Stimulated activated CD4-positive, alpha-beta T cell treated with anti-CD3 and anti-CD28 coated beads, Interleukin-4, amount 100 ng/mL, for 48 hours (primary cell): ENCODE data around the gene GPC3.

Experiments
- DNase-seq, 2 donors: peaks; one replicate each; pipeline ENCODE4 v3.0.0-alpha.2; 2020; ENCODE audit warnings: low read depth in 2 of 2

Gene GPC3

DNA sequence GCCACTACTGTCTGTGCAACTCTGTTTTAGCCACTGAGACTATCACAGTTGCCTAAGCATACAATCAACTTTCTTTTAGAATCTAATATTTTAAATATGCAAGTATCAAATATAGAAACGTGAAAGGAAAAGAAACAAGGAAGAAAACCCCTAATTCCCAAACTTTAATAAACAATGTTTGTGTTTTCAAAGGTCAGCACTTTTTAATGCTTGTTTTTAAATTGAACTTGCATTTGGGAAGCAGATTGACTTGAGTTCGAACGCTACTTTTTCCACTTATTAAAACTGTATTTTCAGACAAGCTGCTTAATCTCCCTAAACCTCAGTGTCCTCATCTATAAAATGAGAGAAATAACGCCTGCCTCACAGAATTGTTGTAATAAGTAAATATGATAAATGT lies 384.3 kb downstream of the GPC3 start:
- no peak for DNase-seq

DNA sequence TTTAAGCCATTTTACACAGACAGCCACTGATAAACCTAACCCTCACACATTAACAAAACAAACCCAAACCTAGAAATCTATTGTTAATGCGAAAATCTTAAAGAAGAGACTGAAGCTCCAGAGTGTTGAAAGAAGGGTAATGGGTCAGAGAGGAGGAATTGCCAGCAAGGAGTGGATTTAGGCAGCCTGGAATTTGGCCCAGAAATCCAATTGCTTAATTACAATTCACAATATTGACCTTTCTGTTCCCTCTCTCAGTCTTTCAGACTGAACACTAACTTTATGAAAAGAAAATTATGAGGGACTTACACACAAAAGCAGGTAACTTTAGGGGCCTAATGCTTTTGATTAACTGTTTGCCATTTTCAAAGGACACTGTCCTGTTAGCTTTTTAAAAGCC lies 384.9 kb downstream of the GPC3 start:
- DNase-seq: no peak

- no peak for DNase-seq
Measured at GRCh38 chrX:133598601-133599335, 386.6 kb downstream of the GPC3 start.

DNA sequence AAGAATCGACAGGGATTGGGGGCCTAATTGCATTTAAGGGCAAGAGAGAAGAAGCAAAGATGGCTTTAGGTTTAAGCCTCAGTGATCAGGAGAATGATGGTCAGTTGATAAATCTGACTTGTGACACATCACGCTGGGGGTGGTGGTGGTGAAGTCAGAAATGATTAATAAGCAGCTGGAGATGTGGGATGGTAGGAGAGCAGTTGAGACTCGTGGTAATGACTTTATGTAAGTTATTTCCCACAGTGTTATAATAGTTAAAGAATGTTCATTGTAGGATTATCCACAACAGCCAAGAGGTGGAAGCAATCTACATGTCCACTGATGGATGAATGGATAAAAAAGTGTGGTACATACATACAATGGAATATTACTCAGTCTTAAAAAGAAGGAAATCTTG lies 391.2 kb downstream of the GPC3 start:
- DNase-seq: no peak

GRCh38 chrX:133593531-133593930 lies 391.9 kb downstream of the GPC3 start:
- DNase-seq: no peak

DNA sequence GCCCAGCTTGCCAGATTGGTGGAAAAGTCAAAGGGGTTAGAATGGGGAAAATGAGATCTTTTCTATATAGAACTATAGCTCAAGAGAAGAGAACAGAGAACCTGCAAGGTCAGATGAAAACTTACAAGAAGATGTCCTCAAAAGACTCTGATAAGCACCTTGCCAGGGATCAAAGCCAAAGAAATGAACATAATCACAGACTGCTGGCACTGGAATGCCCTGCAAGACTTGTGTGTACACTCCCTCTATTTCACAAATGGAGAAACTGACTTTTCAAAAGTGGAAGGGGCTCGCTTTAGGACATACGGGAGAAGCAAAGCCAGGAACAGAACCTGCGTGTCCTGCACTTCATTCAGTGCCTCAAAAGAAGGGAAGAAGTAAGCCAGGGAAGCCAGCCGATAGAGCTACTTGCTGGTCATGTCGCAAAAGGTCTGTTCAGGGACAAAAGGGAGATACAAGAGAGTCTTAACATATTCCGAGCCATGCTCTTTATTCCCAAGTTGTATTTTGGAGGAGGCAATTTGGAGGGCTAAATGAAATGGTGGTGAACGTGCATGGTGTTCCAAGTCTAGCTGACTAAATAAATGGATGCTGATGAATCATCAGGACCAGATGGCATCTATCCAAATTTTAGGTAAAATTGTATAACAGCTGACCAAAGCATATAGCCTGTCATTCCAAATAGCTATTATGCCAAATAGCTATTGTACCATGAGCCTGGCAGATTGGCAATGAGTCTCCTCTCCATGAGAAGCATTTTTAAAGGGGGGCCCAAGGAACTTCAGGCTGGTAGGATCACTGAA lies 394.5 kb downstream of the GPC3 start:
- no peak for DNase-seq

GRCh38 chrX:133588827-133589226 lies 396.6 kb downstream of the GPC3 start:
- no peak for DNase-seq

DNA sequence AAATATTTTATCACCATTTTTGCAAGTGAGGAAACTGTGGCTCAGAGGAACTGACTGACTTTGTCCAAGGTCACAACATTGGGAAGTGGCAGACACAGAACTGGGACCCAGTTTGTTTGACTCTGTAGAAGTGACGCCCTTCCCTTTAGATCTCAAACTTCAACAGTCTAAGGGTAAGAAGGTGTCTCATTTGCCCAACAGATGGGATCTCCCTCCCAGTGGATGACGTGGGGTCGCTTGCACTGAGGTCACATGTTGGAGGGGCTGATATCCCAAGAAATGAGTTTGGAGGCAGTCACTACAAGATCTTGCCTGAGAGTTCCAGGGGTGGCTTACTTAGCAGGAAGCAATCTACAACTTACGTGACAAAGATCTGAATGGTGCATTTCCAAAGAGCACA lies 397.6 kb downstream of the GPC3 start:
- DNase-seq: no peak

- DNase-seq: no peak
Measured at GRCh38 chrX:133587071-133587470, 398.3 kb downstream of the GPC3 start.

DNA sequence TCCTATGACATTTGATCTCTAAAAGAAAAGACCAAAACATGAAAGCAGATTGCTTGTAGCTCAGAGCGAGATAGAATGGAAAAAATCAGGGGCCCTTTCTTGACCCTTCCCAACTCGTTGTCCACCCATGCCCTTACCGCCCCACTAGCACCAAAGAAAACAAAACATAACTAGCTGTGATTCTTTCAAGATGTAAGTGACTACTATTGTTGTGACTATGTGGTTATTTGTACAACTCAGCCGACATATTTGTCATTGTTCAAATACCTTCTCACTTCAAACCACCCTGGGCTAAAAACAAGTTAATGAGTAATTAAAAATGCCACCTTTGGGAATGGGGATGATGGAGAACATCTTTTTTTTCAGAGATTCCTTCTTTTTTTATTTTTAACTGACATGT lies 399.0 kb downstream of the GPC3 start:
- DNase-seq: no peak

DNA sequence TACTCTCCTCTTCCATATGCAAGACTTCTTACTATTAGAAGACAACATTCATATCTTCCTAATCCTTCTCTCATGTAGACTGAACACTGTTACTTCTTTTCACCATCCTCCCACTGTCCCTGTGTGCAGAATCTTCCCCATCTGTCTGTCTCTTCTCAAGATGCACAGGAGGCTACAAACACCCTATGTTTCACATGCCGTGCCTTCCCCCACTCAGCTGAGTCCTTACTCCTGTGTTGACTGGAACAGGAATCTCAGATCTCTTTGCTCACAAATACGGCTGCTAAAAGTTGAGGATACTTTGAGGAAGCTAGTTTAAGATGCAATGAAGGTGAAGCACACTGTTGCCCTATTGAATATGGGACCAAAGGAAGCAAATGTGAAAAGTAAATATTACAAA lies 401.6 kb downstream of the GPC3 start:
- no peak for DNase-seq

GRCh38 chrX:133580625-133581024 lies 404.8 kb downstream of the GPC3 start:
- no peak for DNase-seq

DNA sequence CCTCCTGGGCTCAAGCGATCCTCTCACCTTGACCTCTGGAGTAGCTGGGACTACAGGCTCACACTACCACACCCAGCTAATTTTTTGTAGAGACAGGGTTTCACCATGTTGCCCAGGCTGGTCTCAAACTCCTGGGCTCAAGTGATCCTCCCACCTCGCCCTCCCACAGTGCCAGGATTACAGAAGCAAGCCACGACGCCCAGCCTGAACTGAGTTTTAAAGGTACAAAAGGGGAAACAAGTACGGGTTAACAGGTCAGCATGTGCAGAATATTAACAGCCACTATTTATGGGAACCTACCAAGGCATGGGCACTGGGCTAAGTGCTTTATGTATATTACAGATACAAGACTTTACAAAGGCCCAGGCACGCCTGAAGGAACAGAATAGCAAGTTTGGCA lies 405.8 kb downstream of the GPC3 start:
- DNase-seq: no peak

DNA sequence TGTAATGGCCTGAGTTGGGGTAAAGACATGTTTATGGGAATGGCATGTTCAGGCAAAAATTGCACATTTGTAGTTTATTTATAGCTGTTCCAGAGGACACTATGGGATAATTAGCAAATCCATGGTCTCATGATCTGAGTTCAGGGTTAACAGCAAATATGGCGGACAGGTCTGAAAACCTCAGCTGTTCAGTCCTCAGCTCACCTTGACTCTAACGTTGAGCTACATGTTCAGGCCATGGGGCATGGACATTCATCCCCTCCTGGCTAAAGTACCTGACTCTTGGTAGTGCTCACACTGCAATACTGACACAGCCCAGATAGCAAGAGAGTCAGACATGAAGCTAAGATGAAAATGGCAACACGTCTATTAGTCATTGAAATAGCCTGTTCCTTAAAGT lies 408.5 kb downstream of the GPC3 start:
- no peak for DNase-seq

- DNase-seq: no peak
Measured at GRCh38 chrX:133575501-133576136, 409.8 kb downstream of the GPC3 start.

DNA sequence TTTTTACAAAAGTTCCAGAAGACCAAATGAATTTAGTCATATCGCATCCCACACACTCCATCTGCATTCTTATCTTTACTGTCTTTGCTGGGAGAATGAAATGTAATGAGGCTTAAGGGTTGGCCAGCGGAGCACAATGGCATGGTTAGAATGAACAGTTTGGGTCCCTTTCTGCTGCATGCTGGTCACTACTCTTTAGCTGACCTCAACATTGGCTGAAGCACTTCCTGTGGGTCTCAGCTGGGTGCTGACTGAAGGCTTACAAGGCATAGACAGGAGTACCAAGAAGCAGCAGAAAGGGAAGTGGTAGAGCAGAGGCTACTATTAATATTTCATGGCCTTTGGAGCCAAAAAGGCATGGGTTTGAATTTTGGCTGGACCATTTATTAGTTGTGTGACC lies 410.7 kb downstream of the GPC3 start:
- no peak for DNase-seq

DNA sequence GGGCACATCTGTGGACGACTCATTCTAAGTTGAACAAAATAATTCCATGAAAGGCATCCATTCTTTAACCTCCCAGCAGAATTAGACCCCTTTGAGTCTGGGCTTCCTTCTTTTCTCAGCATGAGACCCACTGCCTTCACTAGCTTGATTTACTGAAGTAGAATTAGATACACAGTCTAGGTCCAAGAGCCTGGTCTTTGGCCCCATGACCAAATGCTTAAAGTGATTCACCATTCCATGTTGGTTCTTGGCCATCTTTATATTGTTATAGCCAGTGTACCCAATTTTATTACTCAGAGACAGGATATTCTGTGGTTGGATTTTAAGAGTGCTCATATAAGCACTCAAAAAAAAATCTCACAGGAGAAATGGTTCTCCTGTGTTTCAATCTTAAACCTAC lies 414.8 kb downstream of the GPC3 start:
- DNase-seq: no peak

DNA sequence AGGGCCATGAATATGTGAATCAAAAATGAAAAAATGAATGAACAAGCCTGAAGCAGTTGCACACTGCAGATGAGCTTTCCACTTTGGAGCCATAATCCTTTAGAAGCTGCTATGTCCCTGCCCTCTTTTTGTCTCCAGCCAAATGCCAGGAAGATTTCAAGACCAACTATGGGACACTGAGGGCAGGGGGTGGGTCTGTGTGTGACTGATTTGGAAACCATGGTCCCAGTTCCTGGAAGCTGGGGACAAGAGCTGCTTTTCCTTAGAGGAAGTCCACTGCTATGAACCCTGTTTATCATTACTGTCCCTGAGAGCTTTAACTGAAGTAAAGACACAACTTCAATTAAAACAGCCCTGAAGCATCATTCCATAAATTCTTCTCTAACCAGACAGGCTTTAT lies 416.2 kb downstream of the GPC3 start:
- no peak for DNase-seq

- DNase-seq: no peak
Measured at GRCh38 chrX:133568109-133568508, 417.3 kb downstream of the GPC3 start.

- DNase-seq: no peak
Measured at GRCh38 chrX:133566876-133567275, 418.5 kb downstream of the GPC3 start.

GRCh38 chrX:133563705-133564104 lies 421.7 kb downstream of the GPC3 start:
- no peak for DNase-seq

GRCh38 chrX:133561251-133561650 lies 424.1 kb downstream of the GPC3 start:
- no peak for DNase-seq

DNA sequence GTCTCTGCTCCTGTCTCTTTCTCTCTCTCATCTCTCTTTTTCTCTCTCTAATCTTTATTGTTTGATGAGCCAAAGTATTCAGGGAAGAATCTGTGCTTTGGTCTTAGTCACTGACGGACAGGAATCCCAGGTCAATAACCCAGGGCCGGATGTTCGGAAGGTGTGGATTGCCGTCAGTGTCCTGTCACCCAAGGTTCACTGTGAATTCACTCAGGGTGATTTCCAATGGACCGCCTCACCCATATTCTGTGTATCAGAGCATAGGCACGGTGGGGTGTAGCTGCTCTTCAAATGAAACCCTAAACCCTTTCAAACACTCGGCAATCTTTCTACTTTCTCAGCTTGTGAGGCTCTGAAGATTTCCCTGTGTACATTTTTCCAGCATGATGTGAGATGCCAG lies 425.5 kb downstream of the GPC3 start:
- no peak for DNase-seq
